GM19099 (cell line): ENCODE data around the gene ARHGAP44.

Source experiments
- POLR2A ChIP-seq: IDR thresholded peaks from 3 replicates; pipeline ENCODE4 v1.6.1; 2011; ENCODE audit warnings: low read depth; ENCODE audit not compliant: insufficient read length; ENCODE audit errors: extremely low read depth

Gene ARHGAP44

GRCh38 chr17:12927541-12928425 is 138.5 kb downstream of the ARHGAP44 start:
- TF ChIP-seq POLR2A: no peak

DNA sequence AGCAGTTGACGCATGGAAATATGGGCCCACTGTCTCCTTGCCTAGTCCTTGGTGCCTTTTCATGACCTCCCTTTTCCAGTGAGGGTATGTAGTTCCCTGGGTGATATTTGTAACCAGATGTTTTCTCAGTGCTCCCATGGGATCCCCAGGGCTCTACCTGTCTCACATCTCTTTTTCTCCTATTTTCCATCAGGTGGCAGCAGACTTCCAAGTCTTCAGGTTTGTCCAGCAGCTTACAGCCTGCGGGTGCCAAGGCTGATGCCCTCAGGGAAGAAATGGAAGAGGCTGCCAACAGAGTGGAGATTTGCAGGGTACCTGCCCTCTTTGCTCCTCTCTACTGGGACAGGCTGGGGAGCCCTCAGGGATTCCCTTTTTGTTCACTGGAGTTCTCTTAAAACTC is 139.4 kb downstream of the ARHGAP44 start:
- no peak for TF ChIP-seq POLR2A

- no peak for TF ChIP-seq POLR2A
These were observed 147.2 kb downstream of the ARHGAP44 start for GRCh38 chr17:12936501-12936900.

DNA sequence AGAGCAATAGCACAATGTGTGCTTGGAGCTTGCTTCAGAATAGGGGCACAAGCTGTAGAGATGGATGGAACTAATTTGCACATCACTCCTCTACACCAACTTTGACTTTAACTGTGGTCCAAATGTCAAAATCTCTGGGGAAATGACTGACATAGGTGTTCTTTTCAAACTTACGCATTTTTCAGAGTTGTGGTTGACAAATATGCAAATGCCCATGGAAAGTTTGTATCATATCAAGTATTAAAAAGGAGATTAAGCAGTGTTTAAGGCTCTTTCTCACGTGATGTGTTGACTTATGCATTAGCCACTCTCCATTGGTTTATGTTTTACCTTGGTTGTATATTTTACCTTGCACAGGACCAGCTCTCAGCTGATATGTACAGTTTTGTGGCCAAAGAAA is 151.4 kb downstream of the ARHGAP44 start:
- no peak for TF ChIP-seq POLR2A

DNA sequence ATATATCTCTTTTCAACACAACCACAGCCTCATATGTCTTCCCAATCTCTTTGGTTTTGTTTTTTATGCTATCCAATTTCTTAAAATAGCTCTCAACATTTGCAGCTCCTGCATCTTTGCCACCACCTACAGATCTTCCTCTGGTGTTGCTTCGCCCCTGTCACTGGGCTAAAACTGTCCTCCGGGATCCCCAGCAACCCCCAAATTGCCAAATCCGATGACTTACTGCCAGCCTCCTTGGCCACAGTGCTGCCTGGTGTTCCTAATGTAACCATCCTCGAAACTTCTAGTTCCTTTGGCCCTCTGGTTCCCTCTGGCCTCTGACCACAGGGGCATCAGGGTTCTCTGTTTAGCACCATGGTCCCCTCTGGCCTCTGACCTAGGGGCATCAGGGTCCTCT is 157.7 kb downstream of the ARHGAP44 start:
- TF ChIP-seq POLR2A: no peak

- no peak for TF ChIP-seq POLR2A
These were observed 162.7 kb downstream of the ARHGAP44 start for GRCh38 chr17:12952012-12952411.

DNA sequence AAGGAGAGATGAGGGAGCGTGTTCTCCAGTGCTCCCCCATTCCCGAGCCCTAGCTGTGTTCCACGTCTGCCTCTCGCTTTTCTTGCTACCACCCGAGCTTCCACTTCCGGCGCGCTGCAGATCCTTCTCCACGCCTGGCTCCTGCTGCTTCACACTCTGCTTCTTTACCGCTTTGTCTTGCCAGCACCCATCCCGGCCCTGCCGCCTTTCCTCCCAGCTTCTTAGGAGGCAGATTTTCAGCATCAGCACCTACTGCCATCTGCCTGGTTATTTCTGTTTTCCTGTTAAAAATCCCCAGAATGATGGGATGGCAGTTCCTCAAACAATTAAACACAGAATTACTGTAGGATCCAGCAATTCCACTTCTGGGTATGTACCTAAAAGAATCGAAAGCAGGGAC is 163.9 kb downstream of the ARHGAP44 start:
- TF ChIP-seq POLR2A: no peak

DNA sequence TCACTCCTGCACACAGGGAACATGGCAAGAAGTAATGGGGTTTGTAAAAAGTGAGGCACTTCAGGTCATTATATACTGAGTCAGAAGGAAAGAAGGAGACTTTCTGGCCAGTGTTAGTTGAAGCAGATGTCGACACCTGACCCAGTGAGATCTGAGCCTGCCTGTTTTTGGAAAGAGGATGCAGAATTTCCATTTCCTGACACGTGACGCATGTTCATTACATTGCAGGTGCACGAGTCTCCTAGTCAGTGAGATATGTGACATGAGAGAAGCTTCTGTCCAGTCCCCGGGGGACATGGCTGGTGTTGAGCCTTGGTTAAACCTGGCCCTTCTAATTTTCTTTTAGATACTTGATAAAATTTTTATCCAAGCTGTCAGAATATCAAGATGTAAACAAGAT is 166.2 kb downstream of the ARHGAP44 start:
- no peak for TF ChIP-seq POLR2A

- TF ChIP-seq POLR2A: no peak
These were observed 169.5 kb downstream of the ARHGAP44 start for GRCh38 chr17:12958786-12959185.

GRCh38 chr17:12959441-12959840 is 170.1 kb downstream of the ARHGAP44 start:
- TF ChIP-seq POLR2A: no peak

GRCh38 chr17:12961655-12962054 is 172.4 kb downstream of the ARHGAP44 start:
- TF ChIP-seq POLR2A: no peak

DNA sequence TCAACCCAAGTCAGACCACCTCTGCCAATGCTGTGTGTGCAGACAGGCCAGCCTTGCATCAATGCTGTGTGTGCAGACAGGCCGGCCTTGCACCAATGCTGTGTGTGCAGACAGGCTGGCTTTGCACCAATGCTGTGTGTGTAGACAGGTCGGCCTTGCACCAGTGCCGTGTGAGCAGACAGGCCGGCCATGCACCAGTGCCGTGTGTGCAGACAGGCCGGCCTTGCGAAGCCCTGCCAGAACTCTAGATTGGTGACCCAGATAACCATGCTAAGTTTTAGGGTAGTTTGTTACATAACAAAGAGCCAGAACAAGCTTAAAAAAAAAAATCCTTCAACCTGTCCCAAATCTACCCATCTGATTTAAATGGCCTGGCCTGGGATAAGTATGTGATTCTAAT is 174.2 kb downstream of the ARHGAP44 start:
- TF ChIP-seq POLR2A: no peak

- no peak for TF ChIP-seq POLR2A
These were observed 174.9 kb downstream of the ARHGAP44 start for GRCh38 chr17:12964162-12964561.

DNA sequence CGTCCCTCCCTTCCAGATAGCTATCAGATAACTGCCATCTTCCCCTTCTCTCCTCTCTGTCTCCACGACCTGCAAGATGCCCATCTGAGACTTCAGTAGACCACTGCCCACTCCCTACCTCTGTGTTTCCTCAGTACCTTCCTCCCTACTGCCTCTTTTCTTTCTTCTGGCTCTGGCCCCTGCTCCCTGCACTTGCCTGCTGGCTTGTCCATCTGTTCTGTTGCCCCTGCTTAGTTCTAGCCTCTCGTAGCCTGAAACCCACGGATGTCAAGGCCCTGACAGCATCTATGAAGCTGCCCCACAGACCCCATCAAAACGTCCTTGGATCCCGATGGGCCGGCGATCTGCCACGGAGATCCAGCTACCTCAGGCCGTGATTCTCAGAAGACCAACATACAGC is 175.5 kb downstream of the ARHGAP44 start:
- TF ChIP-seq POLR2A: no peak

GRCh38 chr17:12965988-12966387 is 176.7 kb downstream of the ARHGAP44 start:
- no peak for TF ChIP-seq POLR2A

DNA sequence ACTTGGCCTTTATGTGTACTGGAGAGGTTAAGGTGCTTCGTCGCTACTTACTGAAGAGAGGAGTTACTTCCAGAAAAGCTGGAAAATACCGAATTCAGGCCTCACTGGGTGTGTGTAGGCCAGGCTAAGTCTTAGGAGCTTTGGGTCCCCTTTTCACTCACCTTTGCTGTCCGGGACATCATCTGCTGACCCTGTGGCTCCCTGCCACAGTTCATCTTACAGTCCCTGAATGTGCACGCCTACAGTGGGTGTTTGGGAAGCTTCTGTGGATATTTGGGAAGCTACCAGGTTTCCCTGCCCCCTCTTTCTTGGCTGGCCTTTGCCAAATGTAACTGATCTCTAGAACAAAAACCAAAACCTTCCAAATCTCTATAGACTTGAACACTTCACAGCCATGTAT is 177.1 kb downstream of the ARHGAP44 start:
- TF ChIP-seq POLR2A: no peak

DNA sequence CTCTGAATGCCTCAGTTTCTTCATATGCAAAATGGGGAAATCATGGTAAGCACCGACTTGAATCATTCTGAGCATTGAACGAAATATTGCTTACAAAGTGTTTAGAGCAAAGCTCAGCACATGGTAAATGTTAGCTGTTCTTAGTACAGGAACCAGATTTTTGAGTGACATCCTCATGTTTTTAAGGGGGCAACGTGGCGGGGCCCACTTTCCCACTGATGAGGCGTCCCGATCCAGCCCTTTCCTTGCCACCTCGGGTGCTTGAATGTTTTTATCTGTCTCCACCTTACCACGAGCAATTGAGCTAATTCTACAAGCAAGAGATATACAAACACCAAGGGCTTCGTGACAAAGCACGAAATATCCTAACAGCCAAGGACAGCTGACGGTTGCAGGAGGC is 178.7 kb downstream of the ARHGAP44 start:
- no peak for TF ChIP-seq POLR2A
